Measurements from ENCODE around the gene PRDM16. TPM values are rescaled to one million over a fixed set of nuclear protein-coding genes. Genes with fewer than 3 reads are reported as not detected.
A peak's percentile ranks its signal among the peaks of the same experiment; 100 is the strongest.

Gene PRDM16
- total RNA-seq, 4 donors from 2014 or later: 5.9 to 41.7 (median 11.2) TPM

DNA sequence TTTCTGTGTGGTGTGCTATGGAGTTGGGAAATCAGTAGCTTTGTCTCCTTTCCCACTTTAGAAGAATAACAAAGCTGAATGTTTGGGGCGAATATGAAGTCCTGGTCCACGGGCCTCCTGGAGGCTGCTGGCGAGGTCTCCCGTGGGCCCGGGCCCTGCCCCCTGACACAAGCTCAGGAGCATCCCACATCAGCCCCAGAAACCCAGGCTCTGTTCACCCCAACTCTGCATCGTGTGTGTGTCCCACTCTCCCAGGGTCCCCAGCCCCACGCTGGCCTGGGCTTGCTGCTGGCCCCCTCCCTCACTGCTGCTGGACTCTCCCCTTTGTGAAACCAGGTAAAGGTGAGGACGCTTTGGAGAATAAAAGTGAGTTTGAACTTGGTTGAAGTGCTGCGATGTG, 8.1 kb downstream of the PRDM16 start:
- no peak overlapping the region for H3K4me3 ChIP-seq

DNA sequence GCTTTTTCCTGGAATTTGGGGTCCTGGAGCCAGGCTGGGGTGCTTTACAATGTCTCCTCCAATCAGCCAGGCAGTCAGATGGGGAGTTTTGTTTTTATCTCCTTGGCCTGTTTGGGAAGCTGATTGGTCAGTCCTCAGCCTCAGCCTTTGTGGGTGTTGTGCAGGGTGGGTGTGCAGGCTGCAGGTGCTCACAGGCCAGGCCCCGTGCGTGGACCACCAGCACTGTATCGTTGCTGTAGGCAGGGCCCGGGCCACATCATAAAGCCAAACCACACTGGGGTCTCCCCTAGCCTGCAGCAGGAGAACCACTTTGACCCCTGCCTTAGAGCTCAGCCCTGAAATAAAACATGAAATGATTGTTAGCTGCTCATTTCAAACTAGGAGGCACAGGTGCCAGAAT, 8.6 kb downstream of the PRDM16 start:
- WGBS, 2 donors: 61 to 80% methylated on average over 4 of the region's 4 CpGs
- Histone ChIP-seq H3K27ac (peak overlapping the region; percentile 36 to 97 (median 97)), H3K36me3 (no peaks in the 10 kb centered on the region), H3K4me1 (peaks cover 0 to 81% (median 13%) of the 10 kb centered on the region in 4 donors), H3K9me3 (no peaks in the 10 kb centered on the region), H3K27me3 (peaks cover 0 to 33% of the 10 kb centered on the region in 2 donors), H3K4me3 (no peak overlapping the region)
- DNase-seq (ENCODE audit: low spot score in 2 of 2): no peak
- TF ChIP-seq EP300 (IDR thresholded peaks at IDR 0.05) (no peak), POLR2A (IDR thresholded peaks at IDR 0.05) (no peak)
- TF ChIP-seq, protein P1, sequence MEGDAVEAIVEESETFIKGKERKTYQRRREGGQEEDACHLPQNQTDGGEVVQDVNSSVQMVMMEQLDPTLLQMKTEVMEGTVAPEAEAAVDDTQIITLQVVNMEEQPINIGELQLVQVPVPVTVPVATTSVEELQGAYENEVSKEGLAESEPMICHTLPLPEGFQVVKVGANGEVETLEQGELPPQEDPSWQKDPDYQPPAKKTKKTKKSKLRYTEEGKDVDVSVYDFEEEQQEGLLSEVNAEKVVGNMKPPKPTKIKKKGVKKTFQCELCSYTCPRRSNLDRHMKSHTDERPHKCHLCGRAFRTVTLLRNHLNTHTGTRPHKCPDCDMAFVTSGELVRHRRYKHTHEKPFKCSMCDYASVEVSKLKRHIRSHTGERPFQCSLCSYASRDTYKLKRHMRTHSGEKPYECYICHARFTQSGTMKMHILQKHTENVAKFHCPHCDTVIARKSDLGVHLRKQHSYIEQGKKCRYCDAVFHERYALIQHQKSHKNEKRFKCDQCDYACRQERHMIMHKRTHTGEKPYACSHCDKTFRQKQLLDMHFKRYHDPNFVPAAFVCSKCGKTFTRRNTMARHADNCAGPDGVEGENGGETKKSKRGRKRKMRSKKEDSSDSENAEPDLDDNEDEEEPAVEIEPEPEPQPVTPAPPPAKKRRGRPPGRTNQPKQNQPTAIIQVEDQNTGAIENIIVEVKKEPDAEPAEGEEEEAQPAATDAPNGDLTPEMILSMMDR (IDR thresholded peaks at IDR 0.05): no peak

More for the DNA sequence above, 8.1 kb downstream of the PRDM16 start:
- Histone ChIP-seq H3K4me1 (peaks cover 0 to 81% (median 12%) of the 10 kb centered on the region in 4 donors), H3K27ac (peak overlapping the region; percentile 36 to 97 (median 97)), H3K27me3 (peaks cover 0 to 38% of the 10 kb centered on the region in 2 donors), H3K9me3 (no peaks in the 10 kb centered on the region), H3K36me3 (no peaks in the 10 kb centered on the region)
- no peak for DNase-seq (ENCODE audit: low spot score in 2 of 2)
- 71 to 74% methylated on average over 8 to 9 of the region's 9 CpGs for WGBS, 2 donors
- TF ChIP-seq, protein P1 (IDR thresholded peaks at IDR 0.05): no peak
- TF ChIP-seq POLR2A (IDR thresholded peaks at IDR 0.05): no peak
- TF ChIP-seq EP300 (IDR thresholded peaks at IDR 0.05): no peak

DNA sequence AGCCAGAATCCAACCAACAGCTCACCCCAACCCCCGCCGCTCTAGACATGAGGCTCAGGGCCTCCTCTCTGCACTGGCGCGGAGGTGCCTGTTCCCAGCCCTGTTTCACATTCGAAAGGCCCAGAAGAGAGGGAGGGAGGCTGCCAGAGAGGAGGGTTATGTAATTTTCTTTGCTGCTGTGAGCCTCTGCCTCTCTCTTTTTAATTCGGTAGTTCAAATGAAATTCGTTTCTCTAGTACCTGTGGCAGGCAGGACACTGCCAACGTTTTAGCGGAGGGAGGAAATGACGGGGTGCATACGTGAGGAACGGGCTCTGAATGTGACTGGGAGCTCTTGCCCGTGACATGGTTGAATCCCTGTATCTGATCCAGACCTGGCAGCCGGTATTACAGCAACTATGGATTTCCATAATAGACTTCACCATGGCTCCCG, 9.4 kb downstream of the PRDM16 start:
- H3K9me3 ChIP-seq: no peaks in the 10 kb centered on the region
- no peak for DNase-seq (ENCODE audit: low spot score in 2 of 2)
- peaks cover 0 to 25% of the 10 kb centered on the region in 2 donors for H3K27me3 ChIP-seq
- peak overlapping the region in 3 of 4 donors; percentile 8 to 23 (median 19) for H3K4me3 ChIP-seq
- TF ChIP-seq POLR2A (IDR thresholded peaks at IDR 0.05) (peak in 1 of 2 donors; percentile 33), EP300 (IDR thresholded peaks at IDR 0.05) (no peak)
- TF ChIP-seq, protein P1 (IDR thresholded peaks at IDR 0.05): no peak
- H3K27ac ChIP-seq: peak overlapping the region; percentile 41 to 97 (median 97)
- H3K4me1 ChIP-seq: peaks cover 0 to 81% (median 15%) of the 10 kb centered on the region in 4 donors
- H3K36me3 ChIP-seq: no peaks in the 10 kb centered on the region
- 30 to 47% methylated on average over 15 of the region's 15 CpGs for WGBS, 2 donors

DNA sequence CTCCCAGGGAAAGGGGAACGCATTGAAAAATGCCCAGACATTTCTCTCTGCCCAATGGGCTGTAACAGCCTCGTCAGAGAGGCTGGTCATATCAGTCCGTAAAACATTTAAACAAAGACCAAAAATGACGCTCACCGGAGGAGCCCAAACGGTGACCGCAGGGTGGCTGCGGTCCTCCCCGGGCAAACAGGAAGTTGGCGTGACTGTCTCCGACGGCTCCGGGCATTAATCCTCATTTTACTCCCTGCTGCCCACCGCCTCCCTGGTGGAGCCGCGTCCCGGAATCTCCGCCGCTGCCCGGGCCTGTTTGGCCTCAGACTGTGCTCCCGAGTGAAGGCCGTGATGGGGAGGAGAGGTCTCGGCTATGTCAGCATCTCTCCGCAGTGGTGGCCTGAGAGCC, 9.9 kb downstream of the PRDM16 start:
- 44 to 58% methylated on average over 18 to 24 of the region's 24 CpGs for WGBS, 2 donors
- Histone ChIP-seq H3K27ac (peak overlapping the region; percentile 41 to 97 (median 97)), H3K4me3 (peak overlapping the region in 3 of 4 donors; percentile 8 to 23 (median 19)), H3K36me3 (no peaks in the 10 kb centered on the region), H3K27me3 (peaks cover 0 to 20% of the 10 kb centered on the region in 2 donors), H3K4me1 (peaks cover 0 to 81% (median 15%) of the 10 kb centered on the region in 4 donors), H3K9me3 (no peaks in the 10 kb centered on the region)
- TF ChIP-seq, protein P1 (IDR thresholded peaks at IDR 0.05): no peak
- no peak for TF ChIP-seq EP300 (IDR thresholded peaks at IDR 0.05)
- no peak for TF ChIP-seq POLR2A (IDR thresholded peaks at IDR 0.05)
- DNase-seq (ENCODE audit: low spot score in 2 of 2): no peak

DNA sequence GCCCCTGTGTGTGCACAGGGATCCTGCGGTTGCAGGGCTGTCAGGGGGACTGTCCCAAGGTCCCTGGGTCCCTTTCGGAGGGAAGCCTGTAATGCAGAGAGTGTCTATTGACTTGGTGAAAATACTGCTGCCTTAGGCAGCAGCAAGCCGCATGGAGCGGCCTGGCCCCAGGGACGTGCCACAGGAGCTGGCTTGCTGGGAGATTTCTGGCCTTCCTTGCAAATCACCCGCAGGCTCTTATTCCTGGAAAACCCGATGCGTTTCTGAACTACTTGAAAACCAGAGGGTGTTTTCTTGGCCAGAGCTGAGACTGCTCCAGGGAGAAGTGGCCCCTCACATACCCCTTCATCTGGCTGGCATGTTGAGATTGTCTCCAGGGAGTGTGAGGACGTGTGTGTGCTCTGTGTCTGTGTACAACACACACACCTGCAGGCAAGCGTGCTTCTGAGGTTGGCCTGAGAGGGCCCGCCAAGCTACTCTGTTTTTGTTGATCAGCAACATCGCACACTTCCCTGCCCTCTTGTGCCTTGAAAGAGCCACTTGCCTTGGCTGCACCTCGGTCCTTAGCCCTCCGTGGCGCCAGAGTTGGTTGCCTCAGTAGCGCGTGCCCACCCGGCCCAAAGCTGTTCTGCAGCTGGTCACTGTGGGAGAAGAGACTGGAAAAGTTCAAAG, 10.5 kb downstream of the PRDM16 start:
- Histone ChIP-seq H3K9me3 (no peaks in the 10 kb centered on the region), H3K36me3 (no peaks in the 10 kb centered on the region), H3K27ac (peak overlapping the region; percentile 41 to 97 (median 97)), H3K4me3 (peak overlapping the region in 2 of 4 donors; percentile 19 to 23), H3K27me3 (peaks cover 0 to 14% of the 10 kb centered on the region in 2 donors), H3K4me1 (peaks cover 0 to 81% (median 14%) of the 10 kb centered on the region in 4 donors)
- TF ChIP-seq, protein P1 (IDR thresholded peaks at IDR 0.05): no peak
- no peak for TF ChIP-seq POLR2A (IDR thresholded peaks at IDR 0.05)
- no peak for TF ChIP-seq EP300 (IDR thresholded peaks at IDR 0.05)
- 37 to 59% methylated on average over 13 to 18 of the region's 18 CpGs for WGBS, 2 donors
- DNase-seq (ENCODE audit: low spot score in 2 of 2): no peak
